ENCODE data around the gene NEGR1.

Gene NEGR1

DNA sequence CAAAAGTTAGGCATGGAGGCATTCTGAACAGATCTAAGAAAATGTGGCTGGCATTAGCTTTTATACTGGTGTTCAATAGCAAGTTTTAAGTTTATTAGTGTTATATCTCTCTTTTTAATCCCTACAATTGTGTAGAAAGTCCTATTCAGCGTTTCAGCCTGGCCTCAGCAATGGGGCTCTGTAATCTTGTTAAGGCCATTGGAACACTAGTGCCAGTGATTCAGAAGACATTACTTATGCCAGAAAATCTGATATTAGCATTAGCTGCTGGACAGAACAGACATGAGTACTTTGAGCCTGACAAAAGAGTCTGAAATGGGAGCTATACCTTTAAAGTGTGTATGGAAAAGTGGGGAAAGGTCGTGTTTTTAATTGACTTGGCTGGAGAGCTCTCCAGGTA is 167.0 kb downstream of the NEGR1 start:
- DNase-seq: no peak

- DNase-seq: no peak
These were observed 170.7 kb downstream of the NEGR1 start for GRCh38 chr1:72111662-72112061.

- no peak for DNase-seq
These were observed 172.4 kb downstream of the NEGR1 start for GRCh38 chr1:72109916-72110315.

- no peak for DNase-seq
These were observed 177.1 kb downstream of the NEGR1 start for GRCh38 chr1:72105201-72105600.

DNA sequence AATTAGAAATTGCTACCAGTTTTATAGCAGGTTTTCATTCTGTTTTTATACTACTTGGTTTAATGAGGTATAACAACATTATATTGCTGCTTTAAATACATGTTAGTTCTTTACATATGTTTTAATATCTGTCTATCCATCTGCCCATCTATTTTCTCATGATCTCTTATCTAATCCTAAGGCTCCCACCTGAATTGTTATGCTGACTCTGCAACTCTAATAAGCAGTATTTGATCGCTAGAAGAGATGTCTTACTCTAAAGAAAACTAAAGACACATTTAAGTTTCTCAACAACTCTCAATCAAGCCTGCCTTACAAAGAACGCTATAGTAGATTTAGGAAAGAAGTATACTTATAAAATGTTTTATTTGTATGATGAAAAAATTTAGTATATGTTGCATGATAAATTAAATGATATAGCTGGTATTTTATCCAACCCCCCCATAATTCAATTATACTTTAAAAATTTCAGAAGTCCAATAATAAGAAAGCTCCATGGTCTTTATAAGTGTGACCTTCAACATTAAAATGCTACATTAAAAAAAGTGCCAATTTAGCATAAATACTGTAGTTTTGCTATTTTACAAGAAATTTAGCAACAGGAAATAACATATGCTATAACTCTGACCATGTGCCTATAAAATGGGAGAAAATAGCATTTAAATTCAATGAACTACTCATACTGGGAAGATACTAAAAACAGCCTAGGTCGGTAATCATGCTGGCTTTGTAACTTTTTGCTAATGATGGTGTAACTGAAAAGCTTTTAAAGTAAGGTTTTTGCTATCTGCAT is 180.3 kb downstream of the NEGR1 start:
- no peak for DNase-seq

- no peak for DNase-seq
These were observed 181.6 kb downstream of the NEGR1 start for GRCh38 chr1:72100771-72101170.

DNA sequence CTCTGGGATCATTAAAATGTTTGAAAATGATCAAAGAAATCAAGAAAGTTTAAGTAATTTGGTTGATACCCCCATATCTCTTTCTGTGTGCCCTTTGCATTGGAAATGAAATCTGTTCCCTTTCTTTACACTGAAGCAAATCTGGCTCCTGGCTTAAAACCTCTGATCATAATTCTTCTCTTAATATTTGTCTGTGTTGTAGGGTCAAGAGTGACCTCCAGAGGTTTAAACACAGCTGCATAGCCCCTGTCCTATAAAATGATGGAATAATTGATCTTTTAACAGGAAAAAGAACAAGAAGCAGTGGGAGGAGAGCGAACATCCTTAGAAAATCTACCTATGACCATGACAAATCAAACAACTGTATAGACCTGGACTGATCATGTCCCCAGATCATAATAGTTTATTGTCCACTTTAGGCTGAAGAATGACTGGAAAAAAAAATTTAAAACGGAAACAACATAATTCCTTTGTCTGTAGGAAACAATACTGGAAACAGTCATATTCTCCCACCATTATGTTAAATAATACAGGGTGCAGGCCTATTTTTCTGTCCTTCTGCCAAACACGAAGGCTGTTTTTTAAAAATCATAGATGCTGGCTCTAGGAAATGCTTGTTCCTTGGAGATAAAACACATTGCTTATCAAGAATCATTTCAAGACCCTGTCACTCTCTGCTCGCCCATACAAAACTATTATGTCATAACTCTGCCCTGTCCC is 184.3 kb downstream of the NEGR1 start:
- no peak for DNase-seq

- no peak for DNase-seq
These were observed 188.1 kb downstream of the NEGR1 start for GRCh38 chr1:72094209-72094608.

DNA sequence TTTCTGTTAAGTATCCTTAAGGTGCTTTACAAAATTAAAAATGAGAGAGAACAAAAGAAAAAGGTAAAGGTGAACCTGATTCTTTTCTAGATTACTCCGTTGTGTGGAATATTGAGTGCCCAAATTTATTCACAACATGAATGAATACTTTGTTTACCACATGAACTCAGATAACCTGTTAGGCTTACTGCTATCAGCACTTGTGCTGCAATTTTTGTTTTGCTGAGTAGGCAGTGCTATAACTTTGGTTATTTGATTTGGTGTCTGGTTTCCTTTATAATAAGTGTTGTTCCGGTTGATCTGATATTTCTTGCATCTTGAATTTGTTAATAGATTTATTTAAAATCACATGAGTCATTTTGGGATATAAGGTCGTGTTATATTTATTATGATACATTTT is 195.9 kb downstream of the NEGR1 start:
- DNase-seq: no peak

- no peak for DNase-seq
These were observed 206.9 kb downstream of the NEGR1 start for GRCh38 chr1:72075425-72075824.

DNA sequence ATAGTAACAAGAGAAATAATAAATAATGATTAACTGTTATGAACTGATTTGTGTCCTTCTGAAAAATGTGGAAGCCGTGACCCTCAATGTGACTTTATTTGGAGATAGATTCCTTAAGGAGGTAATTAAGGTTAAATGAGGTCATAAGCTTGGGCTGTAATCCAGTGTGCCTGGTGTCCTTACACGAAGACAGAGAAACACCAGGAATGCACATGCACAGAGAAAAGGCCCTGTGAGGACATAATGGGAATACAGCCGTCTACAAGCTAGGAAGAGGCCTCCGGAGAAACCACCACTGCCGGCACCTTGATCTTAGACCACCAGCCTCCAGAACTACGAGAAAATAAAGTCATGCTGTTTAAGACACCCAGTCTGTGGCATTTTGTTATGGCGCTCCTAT is 215.9 kb downstream of the NEGR1 start:
- no peak for DNase-seq

GRCh38 chr1:72064196-72065075 is 217.9 kb downstream of the NEGR1 start:
- no peak for DNase-seq

- no peak for DNase-seq
These were observed 218.8 kb downstream of the NEGR1 start for GRCh38 chr1:72063364-72064044.

DNA sequence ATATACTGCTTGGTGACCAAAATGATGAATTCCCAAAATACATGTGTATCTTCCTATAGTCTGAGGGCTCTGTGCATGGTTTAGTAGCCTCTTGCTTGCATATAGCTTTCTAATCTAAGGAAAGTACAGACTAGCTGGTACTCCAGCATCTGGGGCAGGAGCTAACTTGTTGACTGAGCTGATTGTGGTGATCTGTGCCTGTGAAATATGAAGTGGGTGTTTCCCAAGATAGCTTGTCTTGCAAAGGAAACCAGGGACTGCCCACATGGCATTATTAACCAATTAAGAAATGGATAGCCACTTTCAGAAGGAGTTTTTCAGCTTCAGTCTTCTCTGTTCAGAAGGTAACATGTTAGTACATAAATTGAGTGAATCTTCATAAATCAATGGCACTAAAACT is 219.8 kb downstream of the NEGR1 start:
- DNase-seq: no peak

GRCh38 chr1:72060466-72061245 is 221.7 kb downstream of the NEGR1 start:
- no peak for DNase-seq

GRCh38 chr1:72056516-72056915 is 225.8 kb downstream of the NEGR1 start:
- DNase-seq: no peak

DNA sequence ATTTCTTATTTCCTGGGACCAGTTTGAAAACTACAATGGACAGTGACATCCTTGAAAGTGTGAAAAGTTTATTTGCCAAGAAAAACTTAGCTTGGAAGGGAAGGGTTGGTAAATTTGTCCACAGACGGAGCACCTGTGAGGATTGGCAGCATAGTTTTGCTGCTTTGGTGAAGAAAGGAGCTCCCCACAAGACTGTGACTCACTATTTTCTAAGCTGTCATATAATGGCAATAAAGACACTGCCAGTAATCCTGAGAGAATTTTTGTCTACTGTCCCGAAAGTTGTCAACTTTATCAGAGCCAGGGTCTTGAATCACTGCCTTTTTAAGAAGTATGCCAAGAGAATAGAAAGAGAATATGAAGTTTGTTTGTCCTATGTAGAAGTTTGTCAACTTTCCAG is 230.8 kb downstream of the NEGR1 start:
- no peak for DNase-seq

DNA sequence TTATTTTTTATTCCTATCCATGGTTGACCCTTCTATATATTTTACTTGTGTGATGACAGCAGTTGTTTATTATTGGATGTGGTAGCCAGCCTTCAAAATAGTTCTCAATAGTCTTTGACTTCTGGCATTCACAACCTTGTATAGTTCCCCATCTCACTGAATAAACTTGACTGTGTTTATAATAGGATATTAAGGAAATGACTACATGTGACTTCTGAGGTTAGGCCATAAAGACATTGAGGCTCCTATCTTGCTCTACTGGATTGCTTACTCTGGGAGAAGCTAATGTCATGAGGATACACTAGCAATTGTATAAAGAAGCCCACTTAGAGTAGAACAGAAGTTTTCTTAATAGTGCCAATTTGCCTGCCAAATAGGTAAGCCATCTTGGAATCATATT is 231.8 kb downstream of the NEGR1 start:
- DNase-seq: no peak

DNA sequence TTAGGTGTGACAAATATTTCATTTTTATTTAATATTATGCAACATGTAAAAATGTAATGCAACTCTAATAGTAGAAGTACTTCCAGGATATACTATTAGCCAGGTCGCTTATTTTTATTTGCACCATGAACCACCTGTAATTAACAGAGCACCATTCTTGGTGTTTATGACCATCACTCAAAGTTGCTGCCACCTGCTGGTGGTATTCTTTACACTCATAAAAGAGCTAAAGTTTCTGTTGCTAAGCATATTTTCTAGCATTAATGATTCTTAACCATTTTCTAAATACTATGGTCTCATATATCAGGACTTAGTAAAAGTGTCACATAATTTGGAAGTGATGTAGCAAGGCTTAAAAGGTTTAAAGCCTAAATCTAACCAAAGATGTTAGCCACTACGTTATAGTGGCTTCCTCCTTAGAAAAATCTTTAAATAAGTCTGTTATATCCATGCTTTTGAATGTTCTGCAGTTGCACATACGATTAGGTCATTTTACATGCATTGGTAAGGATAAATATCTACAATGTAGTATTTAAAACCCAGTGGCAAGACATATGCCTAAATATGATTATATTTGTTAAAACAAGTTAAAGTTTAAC is 244.5 kb downstream of the NEGR1 start:
- DNase-seq: no peak

DNA sequence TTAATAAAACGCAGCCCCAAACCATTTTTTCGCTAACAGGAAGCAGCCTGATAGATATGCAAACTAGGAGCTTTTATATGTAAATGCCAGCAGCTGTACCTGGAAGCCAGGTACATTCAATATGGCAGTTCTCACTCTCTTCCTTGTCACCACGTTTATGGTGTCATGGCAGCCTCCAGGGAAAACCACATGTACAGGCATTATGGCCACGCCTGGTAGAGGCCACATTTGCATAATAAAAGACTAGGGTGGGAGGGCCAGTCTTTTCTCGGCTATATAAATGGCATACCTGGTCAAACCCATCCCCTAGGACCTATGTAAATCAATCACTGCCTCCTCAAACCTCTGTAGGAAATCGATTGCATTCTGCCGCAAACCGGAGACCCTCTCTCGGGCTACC is 247.5 kb downstream of the NEGR1 start:
- no peak for DNase-seq

DNA sequence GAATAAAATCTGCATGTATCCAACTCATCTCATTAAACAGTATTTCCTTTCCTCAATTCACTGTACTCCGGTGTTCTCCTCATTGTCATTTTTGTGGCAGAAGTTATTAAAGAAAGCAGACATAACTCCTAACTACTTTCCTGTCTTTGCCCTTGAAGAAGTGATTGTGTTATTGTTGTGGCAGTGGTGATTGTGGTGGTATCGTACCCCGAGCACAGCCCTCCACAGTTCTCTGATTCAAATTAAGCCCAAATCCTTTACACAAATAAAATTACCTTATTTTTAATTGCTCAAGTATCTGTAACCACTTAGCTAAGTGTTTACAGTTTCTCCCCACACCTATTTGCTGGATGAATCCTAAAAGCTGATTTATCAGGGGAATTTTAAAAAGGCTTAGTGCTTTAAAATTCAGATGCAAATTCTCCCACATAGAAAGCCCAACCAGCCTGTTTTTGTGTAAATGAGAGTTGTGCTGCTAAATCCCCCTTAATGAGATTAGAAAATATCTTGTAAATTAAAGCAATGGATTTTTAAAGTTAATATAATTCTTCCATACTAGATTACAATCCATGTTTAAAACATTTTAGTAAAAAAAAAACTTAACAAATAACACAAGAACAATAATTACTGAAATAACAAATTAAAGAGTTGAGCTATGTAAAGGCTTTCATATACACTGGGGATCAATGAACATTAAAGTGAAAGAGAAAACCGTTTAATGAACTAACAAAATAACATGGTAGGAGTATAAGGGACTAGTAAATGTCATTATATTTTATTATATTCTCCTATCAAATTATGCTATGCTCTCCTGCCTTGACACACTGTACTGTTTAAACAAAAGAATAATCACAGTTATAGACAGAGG is 259.0 kb downstream of the NEGR1 start:
- DNase-seq: no peak

All from effector CD4-positive, alpha-beta T cell (primary cell).